ENCODE measurements around the gene ADK. TPM values are rescaled to one million over a fixed set of nuclear protein-coding genes. Genes with fewer than 3 reads are reported as not detected.

ADK gene
- total RNA-seq, 1 experiment from 2014 or later = 26.8 TPM

DNA sequence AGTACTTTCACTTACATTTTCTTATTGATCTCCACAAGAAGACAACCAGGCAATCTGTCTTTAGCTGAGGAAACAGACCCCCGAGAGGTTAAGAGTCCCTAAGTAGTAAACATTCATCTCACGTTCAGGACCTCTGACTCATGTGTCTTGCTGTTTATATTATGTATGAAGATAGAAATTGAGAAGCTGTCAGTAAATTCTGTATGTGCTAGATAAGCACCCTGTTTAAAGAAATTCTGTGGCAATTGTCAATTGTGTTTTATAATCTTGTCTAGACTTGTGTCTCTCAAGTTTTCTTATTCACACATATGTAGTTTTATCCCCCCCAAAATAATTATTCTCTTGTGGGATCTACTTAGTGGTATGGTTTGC is 14.5 kb downstream of the ADK start:
- Histone ChIP-seq H3K9ac (ENCODE audit: extremely low read depth, insufficient read length, low read length) (no peak overlapping the region), H2BK12ac (ENCODE audit: insufficient read length, low read depth, low read length) (no peak overlapping the region), H3K23me2 (ENCODE audit: insufficient read length, low read depth, low read length, poor library complexity, severe bottlenecking) (no peaks in the 10 kb centered on the region), H2AK5ac (ENCODE audit: insufficient read length, low read length) (no peak overlapping the region), H3T11ph (ENCODE audit: low read length) (no peak overlapping the region), H3K56ac (ENCODE audit: insufficient read length, low read depth, low read length) (no peak overlapping the region), H4K91ac (ENCODE audit: insufficient read length, low read depth, low read length) (no peak overlapping the region), H2BK20ac (ENCODE audit: low read depth, low read length, poor library complexity, severe bottlenecking) (no peak overlapping the region), H4K8ac (replicated peaks; ENCODE audit: insufficient read length, low read depth, low read length) (no peak overlapping the region), H3K18ac (ENCODE audit: insufficient read length, low read depth, low read length) (no peak overlapping the region), H2AFZ (ENCODE audit: low read length) (no peak overlapping the region), H3K4ac (ENCODE audit: low read depth, low read length) (no peak overlapping the region), H3K27me3 (ENCODE audit: insufficient read depth, low read length) (no peaks in the 10 kb centered on the region), H3K27ac (ENCODE audit: insufficient read length, low read depth, low read length) (no peak overlapping the region), H3K23ac (ENCODE audit: insufficient read length, low read depth, low read length) (no peak overlapping the region), H4K20me1 (ENCODE audit: control insufficient read depth, insufficient read depth, insufficient read length) (no peaks in the 10 kb centered on the region), H3K4me1 (ENCODE audit: insufficient read depth, low read length) (no peaks in the 10 kb centered on the region), H3K4me2 (ENCODE audit: insufficient read depth, insufficient read length, low read length) (no peak overlapping the region), H3K14ac (ENCODE audit: insufficient read depth, low read length) (no peak overlapping the region), H3K79me2 (ENCODE audit: insufficient read depth, low read length) (peaks cover 2% of the 10 kb centered on the region; the same call in 1 of the 2 replicates), H4K5ac (ENCODE audit: insufficient read length, low read depth, low read length) (no peak overlapping the region), H3K9me3 (ENCODE audit: control insufficient read depth, low read depth, low read length) (no peaks in the 10 kb centered on the region), H2BK5ac (ENCODE audit: insufficient read length, low read length) (no peak overlapping the region), H2BK15ac (ENCODE audit: low read depth, low read length) (no peak overlapping the region), H2BK120ac (ENCODE audit: low read depth, low read length, poor library complexity, severe bottlenecking) (no peak overlapping the region), H3K79me1 (ENCODE audit: insufficient read depth, low read depth, low read length, poor library complexity, severe bottlenecking) (no peaks in the 10 kb centered on the region)
- TF ChIP-seq, protein P1, sequence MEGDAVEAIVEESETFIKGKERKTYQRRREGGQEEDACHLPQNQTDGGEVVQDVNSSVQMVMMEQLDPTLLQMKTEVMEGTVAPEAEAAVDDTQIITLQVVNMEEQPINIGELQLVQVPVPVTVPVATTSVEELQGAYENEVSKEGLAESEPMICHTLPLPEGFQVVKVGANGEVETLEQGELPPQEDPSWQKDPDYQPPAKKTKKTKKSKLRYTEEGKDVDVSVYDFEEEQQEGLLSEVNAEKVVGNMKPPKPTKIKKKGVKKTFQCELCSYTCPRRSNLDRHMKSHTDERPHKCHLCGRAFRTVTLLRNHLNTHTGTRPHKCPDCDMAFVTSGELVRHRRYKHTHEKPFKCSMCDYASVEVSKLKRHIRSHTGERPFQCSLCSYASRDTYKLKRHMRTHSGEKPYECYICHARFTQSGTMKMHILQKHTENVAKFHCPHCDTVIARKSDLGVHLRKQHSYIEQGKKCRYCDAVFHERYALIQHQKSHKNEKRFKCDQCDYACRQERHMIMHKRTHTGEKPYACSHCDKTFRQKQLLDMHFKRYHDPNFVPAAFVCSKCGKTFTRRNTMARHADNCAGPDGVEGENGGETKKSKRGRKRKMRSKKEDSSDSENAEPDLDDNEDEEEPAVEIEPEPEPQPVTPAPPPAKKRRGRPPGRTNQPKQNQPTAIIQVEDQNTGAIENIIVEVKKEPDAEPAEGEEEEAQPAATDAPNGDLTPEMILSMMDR (conservative IDR thresholded peaks at IDR 0.05) = no peak
- H3K9me3 Mint-ChIP-seq = no peaks in the 10 kb centered on the region
- peaks cover 0 to 7% (median 3%) of the 10 kb centered on the region in 3 experiments; a peak in 2 of 7 replicates for H3K36me3 Mint-ChIP-seq (ENCODE audit: insufficient read depth in 1 of 3, low read depth in 3 of 3)
- DNase-seq = no peak
- H3K27me3 Mint-ChIP-seq (ENCODE audit: low read depth) = no peaks in the 10 kb centered on the region
- no peak overlapping the region for H3K27ac Mint-ChIP-seq
- no peak overlapping the region for H3K4me3 Mint-ChIP-seq
- WGBS (ENCODE audit: extremely low coverage, insufficient read length, low lambda C conversion rate) = no CpG with 5 or more reads among the region's 2 CpGs
- H3K4me1 Mint-ChIP-seq = peaks cover 4 to 6% of the 10 kb centered on the region in 2 experiments; a peak in 3 of 4 replicates
